Activated naive CD8-positive, alpha-beta T cell treated with anti-CD3 and anti-CD28 coated beads, Interleukin-2, amount 50 U/mL, for 16 hours (primary cell): ENCODE measurements around the gene PKNOX2.
"Not testable (repeated sequence)": the region's sequence is repeated elsewhere in the genome, so short reads cannot be mapped to it uniquely, and the experiment has no call there.

Source experiments
- DNase-seq: peaks from one replicate; pipeline ENCODE4 v3.0.0-alpha.2; 2020; ENCODE audit warnings: low read depth, low spot score

Gene PKNOX2

DNA sequence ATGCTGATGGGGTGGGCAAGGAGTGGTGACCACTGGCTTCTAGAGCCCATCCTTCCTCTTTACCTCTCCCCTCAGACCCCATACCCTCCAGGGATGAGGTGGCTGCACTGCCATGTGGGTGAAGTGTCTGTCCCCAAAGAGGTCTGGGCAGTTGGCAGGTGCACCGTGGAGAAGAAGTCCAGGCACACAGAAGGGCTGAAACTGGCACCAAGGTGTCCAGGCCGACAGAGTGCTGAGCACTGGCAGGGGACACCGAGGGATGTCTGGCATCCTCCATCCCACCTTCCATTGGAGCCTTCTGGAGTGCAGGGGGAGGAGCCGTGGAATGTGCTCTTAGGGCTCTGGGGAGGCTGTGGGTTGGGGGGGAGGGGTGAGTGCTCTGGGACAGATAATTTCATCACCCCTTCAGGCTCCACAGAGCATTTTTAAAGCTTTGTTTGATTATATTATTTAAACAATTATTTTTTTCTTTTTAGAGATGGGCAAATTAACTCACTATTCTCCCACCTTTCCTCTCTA is 37.9 kb downstream of the PKNOX2 start:
- no peak for DNase-seq

DNA sequence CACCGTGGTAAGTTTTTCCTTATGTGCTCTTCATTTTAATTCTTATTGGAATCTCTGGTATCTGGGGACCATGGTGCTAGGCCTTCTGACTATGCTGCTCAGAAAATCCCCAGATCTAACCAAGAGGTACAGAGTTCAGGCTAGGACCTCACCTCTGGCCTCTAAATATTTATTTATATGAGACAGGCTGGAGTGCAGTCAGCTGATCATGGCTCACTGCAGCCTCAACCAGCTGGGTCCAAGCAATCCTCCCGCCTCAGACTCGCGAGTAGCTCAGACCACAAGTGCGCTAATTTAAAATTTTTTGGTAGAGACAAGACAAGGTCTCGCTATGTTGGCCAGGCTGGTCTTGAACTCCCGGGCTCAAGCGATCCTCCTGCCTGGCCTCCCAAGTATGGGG is 38.4 kb downstream of the PKNOX2 start:
- DNase-seq = no peak

GRCh38 chr11:125207866-125208425 is 43.4 kb downstream of the PKNOX2 start:
- DNase-seq = no peak

DNA sequence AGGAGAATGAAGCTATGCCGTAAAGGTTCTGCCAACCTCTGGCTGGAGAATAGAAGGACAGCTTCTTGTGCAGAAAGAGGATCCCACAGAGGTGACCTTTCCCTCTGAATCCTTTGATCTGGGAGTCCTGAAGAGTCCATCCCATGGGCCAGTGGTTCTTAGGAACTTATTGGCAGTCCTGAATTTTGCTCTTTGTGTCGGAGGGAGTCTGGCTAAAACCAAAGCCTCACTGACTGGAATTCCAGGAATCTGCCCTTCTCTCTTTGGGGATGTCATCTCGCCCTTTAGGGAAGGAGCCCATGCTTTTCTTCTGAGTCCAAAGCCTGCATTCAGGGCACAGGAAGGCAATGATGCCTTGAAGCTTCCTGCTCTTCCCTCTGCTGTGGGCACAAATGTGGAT is 45.5 kb downstream of the PKNOX2 start:
- DNase-seq = no peak

DNA sequence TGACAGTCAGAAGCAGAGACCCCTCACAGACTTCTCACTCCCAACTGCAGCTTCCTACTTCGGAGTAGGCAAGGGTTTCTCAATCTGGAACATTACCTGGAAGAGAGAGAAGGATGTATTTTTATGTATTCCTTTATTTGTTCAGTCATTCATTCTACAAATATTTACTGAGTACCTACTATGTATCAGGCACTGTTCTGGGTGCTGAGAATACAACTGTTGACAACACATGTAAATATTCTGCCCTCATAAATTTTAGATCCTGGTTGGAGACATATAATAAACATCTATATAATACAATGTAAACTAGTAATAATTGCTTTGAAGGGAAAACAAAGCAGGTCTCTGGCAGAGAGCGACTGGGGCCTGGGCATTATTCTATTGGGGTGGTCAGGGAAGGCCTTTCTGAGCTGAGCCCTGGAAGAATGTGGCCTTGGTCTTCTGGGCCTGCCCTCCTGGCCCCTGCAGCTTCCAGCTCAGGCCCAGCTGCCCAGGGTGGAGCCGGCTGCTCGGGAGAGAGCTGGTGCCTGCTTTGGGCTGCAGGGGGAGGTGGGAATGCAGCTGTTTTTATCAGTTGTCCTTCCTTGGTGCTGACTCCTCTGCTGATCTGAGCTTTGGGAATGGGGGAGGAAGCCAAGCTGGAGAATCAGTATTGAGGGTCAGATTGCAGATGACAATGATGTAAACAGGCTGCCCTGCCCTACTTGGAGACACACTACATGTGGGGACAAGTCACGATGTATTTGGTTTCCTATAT is 46.8 kb downstream of the PKNOX2 start:
- no peak for DNase-seq

GRCh38 chr11:125211948-125212340 is 47.4 kb downstream of the PKNOX2 start:
- DNase-seq = no peak

DNA sequence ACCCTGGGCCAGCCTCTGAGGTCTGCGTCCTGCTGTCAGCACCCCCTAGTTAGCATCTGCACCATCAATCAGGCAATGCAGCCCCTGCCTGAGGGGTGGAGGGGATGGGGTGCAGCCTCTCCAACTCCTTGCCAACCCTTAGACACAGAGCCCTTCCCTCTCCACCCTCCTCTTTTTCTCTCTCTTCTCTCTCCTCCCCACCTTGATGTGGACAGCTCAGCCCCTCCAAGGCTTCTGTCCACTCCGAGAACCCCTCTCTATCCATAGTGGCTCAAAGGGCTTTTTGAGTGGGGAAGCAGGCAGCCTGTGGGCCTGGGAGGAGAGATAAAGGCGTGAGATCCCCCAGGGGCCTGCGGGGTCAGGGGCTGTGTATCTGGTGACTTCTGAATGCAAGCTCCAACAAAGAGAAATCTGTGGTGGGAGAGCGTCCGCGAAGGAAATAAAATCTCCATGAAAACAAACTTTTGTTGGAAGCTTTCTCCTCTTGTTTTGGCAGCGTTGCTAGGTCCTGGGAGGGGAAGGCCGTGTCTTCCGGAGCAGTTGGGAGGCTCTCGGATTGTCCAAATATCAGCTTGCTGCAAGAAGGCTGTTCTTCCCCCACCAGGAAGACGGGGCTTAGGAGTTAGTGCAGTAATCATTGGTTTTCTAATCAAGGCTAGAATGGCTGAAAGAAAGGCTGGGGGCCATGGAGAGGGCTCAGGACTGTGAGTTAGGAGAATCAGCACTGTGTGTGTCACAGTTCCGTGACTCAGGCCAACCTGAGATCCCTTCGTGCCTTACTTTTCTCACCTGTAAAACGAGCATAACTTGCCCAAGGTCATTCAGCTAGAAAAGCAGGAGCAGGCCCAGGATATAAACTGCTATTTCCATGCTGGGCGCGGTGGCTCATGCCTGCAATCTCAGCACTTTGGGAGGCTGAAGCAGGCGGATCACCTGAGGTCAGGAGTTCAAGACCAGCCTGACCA is 50.3 kb downstream of the PKNOX2 start:
- no peak for DNase-seq

DNA sequence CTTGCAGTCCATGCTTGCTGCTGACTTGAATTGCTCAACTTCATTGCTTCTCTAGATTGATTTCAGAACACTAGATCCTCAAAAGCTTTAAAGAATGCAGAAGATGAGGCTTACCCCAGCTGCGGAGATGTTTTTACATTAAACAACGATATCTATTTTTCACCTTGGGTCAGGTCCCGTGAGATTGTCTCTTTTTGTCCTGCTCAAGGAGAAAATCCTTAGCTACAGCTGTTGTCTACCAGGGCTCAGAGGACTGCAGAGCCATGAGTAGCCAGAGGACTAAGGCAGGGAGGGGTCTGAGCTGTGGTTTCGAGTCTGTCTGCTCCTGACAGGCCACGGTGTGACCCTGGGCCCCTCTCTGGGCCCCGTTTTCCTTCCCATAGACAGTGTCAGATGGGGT is 51.4 kb downstream of the PKNOX2 start:
- no peak for DNase-seq

DNA sequence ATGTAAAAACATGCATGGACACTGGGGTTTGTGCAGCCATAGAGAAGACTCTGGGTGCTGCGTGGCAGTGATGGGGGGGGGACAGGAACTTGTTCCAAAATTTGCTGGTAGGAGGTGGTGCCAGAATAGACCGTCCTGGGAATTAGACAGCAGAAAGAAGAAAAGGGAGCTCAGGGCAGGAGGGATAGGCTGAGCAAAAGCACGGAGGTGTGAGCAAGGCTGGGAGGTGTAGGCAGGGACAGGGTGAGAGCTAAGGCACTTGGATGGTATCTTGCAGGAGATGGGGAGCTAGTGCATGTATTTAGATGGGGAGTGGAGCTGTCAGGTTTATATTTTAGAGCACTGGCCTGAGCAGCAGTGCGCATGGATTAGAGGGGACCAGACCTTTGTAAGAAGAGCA is 53.8 kb downstream of the PKNOX2 start:
- DNase-seq = no peak

DNA sequence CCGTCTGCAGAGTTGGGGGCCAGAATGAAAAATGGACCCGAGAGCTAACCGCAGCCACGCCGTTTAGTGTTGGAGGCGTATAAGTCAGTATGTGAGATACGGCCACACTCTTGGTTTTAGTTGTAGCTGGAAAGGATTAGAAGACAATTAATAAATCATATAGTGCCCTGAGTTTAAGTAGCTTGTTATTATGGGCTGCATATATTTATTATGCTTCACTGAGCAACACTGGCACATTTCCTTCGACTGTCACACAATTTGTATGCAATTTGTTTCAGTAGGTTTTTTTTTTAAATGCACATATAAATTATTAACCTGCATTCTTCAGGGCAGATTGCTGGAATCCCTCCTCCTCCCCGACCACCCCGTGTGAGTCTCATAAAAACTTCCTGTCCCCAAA is 56.9 kb downstream of the PKNOX2 start:
- DNase-seq = no peak

GRCh38 chr11:125222494-125222893 is 57.9 kb downstream of the PKNOX2 start:
- no peak for DNase-seq

GRCh38 chr11:125223161-125223560 is 58.6 kb downstream of the PKNOX2 start:
- not testable (repeated sequence) for DNase-seq

- no peak for DNase-seq
Measured at GRCh38 chr11:125223901-125224361, 59.4 kb downstream of the PKNOX2 start.

GRCh38 chr11:125224391-125225021 is 60.0 kb downstream of the PKNOX2 start:
- no peak for DNase-seq

DNA sequence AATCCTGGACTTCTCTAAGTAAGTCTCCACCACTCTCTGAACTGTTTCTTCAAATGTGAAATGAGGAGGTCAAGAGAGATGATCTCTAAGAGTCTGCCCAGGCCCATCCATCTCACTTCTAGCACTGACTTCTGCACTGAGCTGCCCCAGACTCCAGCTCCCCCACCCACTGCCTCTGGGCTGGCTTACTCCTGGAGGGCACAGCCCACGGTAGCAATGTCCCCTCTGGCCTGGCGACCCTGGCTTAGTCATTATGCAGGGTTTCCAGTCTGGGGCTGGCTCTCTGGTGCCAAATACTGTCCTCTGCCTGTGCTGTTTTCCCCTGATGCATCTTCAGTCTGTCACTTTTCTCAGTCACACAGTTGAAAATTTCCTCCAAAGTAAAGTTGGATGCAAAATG is 60.9 kb downstream of the PKNOX2 start:
- no peak for DNase-seq

GRCh38 chr11:125226031-125226430 is 61.5 kb downstream of the PKNOX2 start:
- no peak for DNase-seq

DNA sequence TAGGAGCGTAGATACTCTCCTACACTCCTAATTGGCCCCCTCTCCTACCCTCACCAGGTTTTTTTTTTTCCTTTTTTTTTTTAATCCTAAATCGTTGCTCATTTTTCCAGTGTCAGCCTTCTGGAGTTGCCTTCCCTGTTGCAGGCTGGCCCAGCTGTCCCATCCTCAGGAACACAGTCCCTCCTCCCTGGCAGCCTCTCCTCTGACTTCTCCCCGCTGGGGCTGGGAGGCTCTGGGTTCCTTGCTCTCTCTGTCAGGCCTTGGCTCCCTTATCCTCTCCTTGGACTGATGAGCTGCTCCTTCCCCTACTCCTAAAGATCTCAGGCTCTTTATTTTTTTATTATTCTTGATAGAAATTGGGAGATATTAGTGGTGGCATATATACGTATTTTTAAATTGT is 62.2 kb downstream of the PKNOX2 start:
- DNase-seq = no peak

DNA sequence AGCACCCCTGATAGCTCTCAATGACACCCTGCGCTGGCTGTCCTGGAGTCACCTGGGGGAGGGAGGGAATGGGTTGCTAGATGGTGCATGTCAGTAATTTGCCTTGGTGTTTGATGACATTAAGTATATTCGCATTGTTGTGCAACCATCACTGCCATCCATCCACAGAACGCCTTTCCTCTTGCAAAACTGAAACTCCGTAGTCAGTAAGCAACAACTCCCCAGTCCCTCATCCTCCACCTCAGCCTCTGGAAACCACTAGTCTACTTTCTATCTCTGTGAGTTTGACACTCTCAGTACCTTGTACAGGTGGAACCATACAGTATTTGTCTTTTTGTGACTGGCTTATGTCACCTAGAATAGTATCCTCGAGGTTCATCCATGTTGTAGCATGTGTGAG is 62.6 kb downstream of the PKNOX2 start:
- DNase-seq = no peak

GRCh38 chr11:125228445-125228844 is 63.9 kb downstream of the PKNOX2 start:
- DNase-seq = no peak

GRCh38 chr11:125228993-125229392 is 64.4 kb downstream of the PKNOX2 start:
- DNase-seq = no peak

DNA sequence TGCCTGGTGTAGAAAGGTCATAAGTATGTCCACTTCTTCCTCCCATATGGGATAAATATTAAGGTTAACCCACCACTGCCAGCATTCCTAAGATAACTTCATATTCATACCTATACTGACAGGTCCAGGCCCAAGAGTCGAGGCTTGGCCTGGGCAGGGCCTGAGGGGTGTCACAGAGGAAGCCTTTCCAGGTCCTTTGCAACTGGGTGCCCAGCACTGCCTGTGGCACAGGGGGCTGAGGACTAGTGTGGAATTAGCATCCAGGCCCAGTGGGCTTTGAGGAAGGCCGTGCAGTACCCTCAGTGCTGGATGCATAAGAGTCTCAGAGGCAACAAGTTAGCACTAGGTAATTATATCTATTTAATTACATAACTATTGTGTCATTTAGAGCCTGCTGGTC is 65.4 kb downstream of the PKNOX2 start:
- no peak for DNase-seq

- no peak for DNase-seq
Measured at GRCh38 chr11:125233116-125233515, 68.6 kb downstream of the PKNOX2 start.
